H1 (cell line): ENCODE data around the gene LBHD1. TPM values are rescaled to one million over a fixed set of nuclear protein-coding genes. Genes with fewer than 3 reads are reported as not detected.

Experiments used
- CTCF ChIA-PET: fragments of 300-600 bp; sonication (Branson Sonifier 250); formaldehyde crosslinking; loops from one replicate; lab custom pipeline; 2021; ENCODE audit not compliant: partially characterized antibody; lab: Charles Lee
- POLR2A ChIA-PET: fragments of 300-600 bp; sonication (Branson Sonifier 250); formaldehyde crosslinking; loops from one replicate; lab custom pipeline; 2021; ENCODE audit warnings: inconsistent platforms; ENCODE audit not compliant: partially characterized antibody; lab: Charles Lee
- DNase-seq, 2 experiments: peaks; one replicate each; pipeline versions ENCODE4 v3.0.0 to v3.0.0-alpha.2; 2010 to 2022; ENCODE audit warnings: low spot score in 2 of 2, low read depth in 1 of 2, mixed read lengths in 1 of 2
- FAIRE-seq: peaks from 2 replicates; lab custom pipeline; 2011; peaks lifted over from hg19 to GRCh38; lab: Jason Lieb, UNC
- H2AFZ ChIP-seq: 2 replicates; pipeline ENCODE4 v1.8.1; 2012; ENCODE audit warnings: low read length, inconsistent platforms
- H2AK5ac ChIP-seq: 2 replicates; pipeline ENCODE4 v1.6.1; 2013; ENCODE audit warnings: low read depth, low read length
- H2BK120ac ChIP-seq: replicated peaks from 2 replicates; pipeline ENCODE3; 2013; ENCODE audit warnings: low read depth, low read length, inconsistent platforms
- H2BK12ac ChIP-seq: 2 replicates; pipeline ENCODE4 v1.6.1; 2013; ENCODE audit warnings: low read depth, low read length
- H2BK15ac ChIP-seq: 2 replicates; pipeline ENCODE4 v1.6.1; 2013; ENCODE audit warnings: low read length
- H2BK20ac ChIP-seq: 2 replicates; pipeline ENCODE4 v1.6.1; 2013; ENCODE audit warnings: low read length
- H2BK5ac ChIP-seq: 2 replicates; pipeline ENCODE4 v1.6.1; 2013; ENCODE audit warnings: low read depth, low read length
- H3K14ac ChIP-seq: 2 replicates; pipeline ENCODE4 v1.6.1; 2013; ENCODE audit warnings: inconsistent platforms; ENCODE audit not compliant: insufficient read length
- H3K18ac ChIP-seq: 2 replicates; pipeline ENCODE4 v1.6.1; 2013; ENCODE audit warnings: low read length; ENCODE audit errors: extremely low read depth
- H3K23ac ChIP-seq: 2 replicates; pipeline ENCODE4 v1.6.1; 2013; ENCODE audit warnings: inconsistent platforms; ENCODE audit not compliant: insufficient read length
- H3K23me2 ChIP-seq: 2 replicates; pipeline ENCODE4 v1.6.1; 2013; ENCODE audit warnings: low read depth, low read length
- H3K27ac ChIP-seq: 2 replicates; pipeline ENCODE4 v1.6.1; 2011; ENCODE audit warnings: low read depth, low read length, inconsistent platforms
- H3K27me3 ChIP-seq, 4 experiments: replicated peaks in 1 of 4; 1 replicate in 1 of 4; 2 replicates in 3 of 4; pipeline versions ENCODE4 v1.6.1 to v1.8.1; 2011 to 2013; ENCODE audit warnings: low read length in 3 of 4, mild to moderate bottlenecking in 3 of 4, inconsistent platforms in 2 of 4, mixed read lengths in 2 of 4, moderate library complexity in 1 of 4; ENCODE audit not compliant: control insufficient read depth in 3 of 4, insufficient read depth in 3 of 4; ENCODE audit errors: extremely low read depth in 1 of 4
- H3K36me3 ChIP-seq, 4 experiments: 2 replicates each; pipeline versions ENCODE4 v1.6.1 to v1.8.1; 2011 to 2013; ENCODE audit warnings: mild to moderate bottlenecking in 4 of 4, low read length in 3 of 4, moderate library complexity in 2 of 4, control low read depth in 1 of 4, inconsistent platforms in 1 of 4; ENCODE audit not compliant: insufficient read depth in 4 of 4, control insufficient read depth in 2 of 4
- H3K4ac ChIP-seq: replicated peaks from 2 replicates; pipeline ENCODE3; 2013; ENCODE audit warnings: low read length, low read depth, mixed read lengths, inconsistent platforms; ENCODE audit not compliant: insufficient read length
- H3K4me1 ChIP-seq, 4 experiments: replicated peaks in 1 of 4; 1 replicate in 1 of 4; 2 replicates in 3 of 4; pipeline versions ENCODE4 v1.6.1 to v1.8.1; 2011 to 2013; ENCODE audit warnings: low read length in 3 of 4, inconsistent platforms in 2 of 4, mixed read lengths in 1 of 4; ENCODE audit not compliant: insufficient read depth in 4 of 4, control insufficient read depth in 3 of 4
- H3K4me2 ChIP-seq, 2 experiments: 2 replicates each; pipeline versions ENCODE4 v1.6.1 to v1.8.1; 2011 to 2013; ENCODE audit warnings: low read depth in 2 of 2, low read length in 2 of 2, control low read depth in 1 of 2, inconsistent platforms in 1 of 2, mild to moderate bottlenecking in 1 of 2; ENCODE audit not compliant: insufficient read depth in 1 of 2
- H3K4me3 ChIP-seq, 4 experiments: fragments of 200-600, 300-600 bp in 1 of 4; sonication (generic), shearing (Covaris generic), sonication (Bioruptor Twin) in 1 of 4; 2 replicates each; pipeline versions ENCODE4 v1.5.1 to v1.8.1; 2011 to 2016; ENCODE audit warnings: low read length in 4 of 4, low read depth in 3 of 4, control low read depth in 2 of 4, inconsistent platforms in 2 of 4, mild to moderate bottlenecking in 2 of 4, mixed read lengths in 1 of 4, moderate library complexity in 1 of 4; ENCODE audit not compliant: insufficient read depth in 2 of 4; ENCODE audit errors: extremely low read depth in 1 of 4
- H3K56ac ChIP-seq: replicated peaks from 2 replicates; pipeline ENCODE3; 2013; ENCODE audit warnings: low read depth, mild to moderate bottlenecking, mixed read lengths, low read length, inconsistent platforms; ENCODE audit not compliant: insufficient read length
- H3K79me1 ChIP-seq: 2 replicates; pipeline ENCODE4 v1.6.1; 2013; ENCODE audit warnings: low read depth, low read length, control low read depth
- H3K79me2 ChIP-seq, 2 experiments: 2 replicates each; pipeline versions ENCODE4 v1.6.1 to v1.8.1; 2012 to 2013; ENCODE audit warnings: low read length in 2 of 2, mild to moderate bottlenecking in 2 of 2, inconsistent platforms in 1 of 2; ENCODE audit not compliant: insufficient read depth in 2 of 2, control insufficient read depth in 1 of 2
- H3K9ac ChIP-seq, 4 experiments: replicated peaks in 1 of 4; 1 replicate in 1 of 4; 2 replicates in 3 of 4; pipeline versions ENCODE4 v1.6.1 to v1.8.1; 2011 to 2013; ENCODE audit warnings: low read depth in 3 of 4, low read length in 3 of 4, control low read depth in 2 of 4, mild to moderate bottlenecking in 2 of 4, moderate library complexity in 2 of 4, inconsistent platforms in 1 of 4; ENCODE audit errors: extremely low read depth in 1 of 4
- H3K9me3 ChIP-seq, 2 experiments: 2 replicates each; pipeline versions ENCODE4 v1.6.1 to v1.8.1; 2012 to 2013; ENCODE audit warnings: mild to moderate bottlenecking in 2 of 2, moderate library complexity in 2 of 2, control low read depth in 1 of 2, inconsistent platforms in 1 of 2, low read depth in 1 of 2, low read length in 1 of 2, mixed read lengths in 1 of 2; ENCODE audit not compliant: insufficient read depth in 2 of 2
- H4K20me1 ChIP-seq, 2 experiments: replicated peaks in 1 of 2; 2 replicates each; pipeline versions ENCODE3 to v1.8.1; 2011 to 2013; ENCODE audit warnings: inconsistent platforms in 2 of 2, low read length in 2 of 2, mild to moderate bottlenecking in 1 of 2; ENCODE audit not compliant: insufficient read depth in 2 of 2, control insufficient read depth in 1 of 2
- H4K5ac ChIP-seq: 2 replicates; pipeline ENCODE4 v1.6.1; 2013; ENCODE audit warnings: low read length, low read depth, mixed read lengths, inconsistent platforms; ENCODE audit not compliant: insufficient read length
- H4K8ac ChIP-seq: 2 replicates; pipeline ENCODE4 v1.8.0; 2013; ENCODE audit warnings: mild to moderate bottlenecking, moderate library complexity, low read length, inconsistent platforms; ENCODE audit not compliant: insufficient read depth; ENCODE audit errors: extremely low read depth
- H4K91ac ChIP-seq: replicated peaks from 2 replicates; pipeline ENCODE3; 2013; ENCODE audit warnings: low read length, mixed read lengths, inconsistent platforms; ENCODE audit not compliant: insufficient read length
- ATF2 ChIP-seq: IDR thresholded peaks from 2 replicates; pipeline ENCODE4 v1.6.1; 2012; ENCODE audit warnings: low read length, inconsistent platforms
- CBX8 ChIP-seq: fragments of 300-800, 300-1000 bp; sonication (generic); IDR thresholded peaks from 2 replicates; pipeline ENCODE4 v1.7.1; 2016; ENCODE audit warnings: low read depth, low read length, borderline replicate concordance
- CEBPB ChIP-seq: IDR thresholded peaks from 2 replicates; pipeline ENCODE4 v1.6.1; 2012; ENCODE audit warnings: low read depth, low read length
- CHD2 ChIP-seq: IDR thresholded peaks from 2 replicates; pipeline ENCODE4 v1.6.1; 2012; ENCODE audit warnings: low read length, improper control_type of control experiment
- CTBP2 ChIP-seq: IDR thresholded peaks from 2 replicates; pipeline ENCODE4 v1.7.0; 2011; ENCODE audit warnings: borderline replicate concordance, mild to moderate bottlenecking, moderate library complexity, mixed read lengths, low read length; ENCODE audit not compliant: insufficient read depth, insufficient read length
- KDM4A ChIP-seq: IDR thresholded peaks from one replicate; pipeline ENCODE4 v1.7.1; 2012; ENCODE audit warnings: low read depth, mild to moderate bottlenecking, moderate library complexity, low read length, inconsistent platforms; ENCODE audit not compliant: severe bottlenecking
- SIN3A ChIP-seq, 2 experiments: IDR thresholded peaks in 1 of 2; conservative IDR thresholded peaks in 1 of 2; 2 replicates each; pipeline ENCODE4 v1.6.1; 2011 to 2012; ENCODE audit warnings: low read length in 2 of 2, improper control_type of control experiment in 1 of 2, low read depth in 1 of 2, mild to moderate bottlenecking in 1 of 2
- SP2 ChIP-seq: IDR thresholded peaks from 2 replicates; pipeline ENCODE4 v1.6.1; 2012; ENCODE audit warnings: mild to moderate bottlenecking, low read length, inconsistent platforms
- TAF7 ChIP-seq: optimal IDR thresholded peaks from 2 replicates; pipeline ENCODE3; 2011; ENCODE audit warnings: low read depth, mild to moderate bottlenecking, inconsistent platforms, low read length, moderate library complexity, borderline replicate concordance
- YY1 ChIP-seq: IDR thresholded peaks from 2 replicates; pipeline ENCODE4 v1.6.1; 2011; ENCODE audit warnings: low read depth, mild to moderate bottlenecking, low read length
- WGBS, 2 experiments: shearing (Covaris generic) in 1 of 2; methylation state at CpG; one replicate each; pipeline versions ENCODE4 v1.1.6 to v1.1.7; 2013 to 2015; ENCODE audit warnings: low lambda C conversion rate in 2 of 2, mixed read lengths in 2 of 2, inconsistent platforms in 1 of 2, low coverage in 1 of 2, missing lambda C conversion rate in 1 of 2; ENCODE audit not compliant: insufficient replicate concordance in 2 of 2, insufficient coverage in 1 of 2, insufficient read length in 1 of 2; ENCODE audit errors: extremely low coverage in 1 of 2, missing lambda C conversion rate in 1 of 2; 5-methylcytosine and 5-hydroxymethylcytosine counted together
- polyA plus RNA-seq, 7 experiments: library from polyadenylated mRNA; depleted of rRNA in 3 of 7; stranded (reverse) in 5 of 7; unstranded in 2 of 7; fragments of >200 nt in 5 of 7; fragments of 200-250 nt in 2 of 7; gene quantifications; 1 replicate in 5 of 7; 2 replicates in 1 of 7; 4 replicates in 1 of 7; pipeline versions ENCODE4 v1.2.1 to v1.2.3, GENCODE V29; 2011 to 2013; ENCODE audit warnings: missing spikeins in 2 of 7, mixed read lengths in 2 of 7
- total RNA-seq: library from RNA; stranded (reverse); fragmentation: NEBNext Ultra II Directional; extraction: Animal tissue kit (Norgen Biotek cat#: 25700); gene quantifications from 2 replicates; pipeline ENCODE4 v1.2.1, GENCODE V29; 2021

Gene LBHD1
- total and polyA plus RNA-seq, 2 of the 8 experiments (the other 6 are each of a cell fraction or from before 2014, with no cell fraction given) = 2.3 to 5.2 TPM

DNA sequence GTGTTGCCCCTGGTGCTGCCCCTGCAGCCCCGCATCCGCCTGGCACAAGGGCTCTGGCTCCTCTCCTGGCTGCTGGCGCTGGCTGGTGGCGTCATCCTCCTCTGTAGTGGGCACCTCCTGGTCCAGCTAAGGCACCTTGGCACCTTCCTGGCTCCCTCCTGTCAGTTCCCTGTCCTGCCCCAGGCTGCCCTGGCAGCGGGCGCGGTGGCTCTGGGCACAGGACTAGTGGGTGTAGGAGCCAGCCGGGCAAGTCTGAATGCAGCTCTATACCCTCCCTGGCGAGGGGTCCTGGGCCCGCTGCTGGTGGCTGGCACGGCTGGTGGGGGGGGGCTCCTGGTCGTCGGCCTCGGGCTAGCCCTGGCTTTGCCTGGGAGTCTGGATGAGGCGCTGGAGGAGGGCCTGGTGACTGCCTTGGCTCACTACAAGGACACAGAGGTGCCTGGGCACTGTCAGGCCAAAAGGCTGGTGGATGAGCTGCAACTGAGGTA is 58.7 kb downstream of the LBHD1 start:
- no peaks in the 10 kb centered on the region for H4K20me1 ChIP-seq
- H4K91ac ChIP-seq = peak overlapping the region; percentile 34
- H2AK5ac ChIP-seq = no peak overlapping the region
- no peak for FAIRE-seq
- H3K9me3 ChIP-seq = no peaks in the 10 kb centered on the region
- H3K14ac ChIP-seq = no peak overlapping the region
- no peak overlapping the region for H2BK20ac ChIP-seq
- H3K18ac ChIP-seq = no peak overlapping the region
- H3K4me1 ChIP-seq = peaks cover 0 to 19% (median 12%) of the 10 kb centered on the region in 4 experiments; a peak in 6 of 7 replicates
- H3K79me1 ChIP-seq = no peaks in the 10 kb centered on the region
- H2AFZ ChIP-seq = no peak overlapping the region
- ChIA-PET POLR2A (interaction anchor here (0.9 to 15.8 kb wide), 9 partner anchors 9 to 93 kb away, joined by 3 to 235 read pairs (median 5); partner anchors contain the start of genes B3GAT3, BSCL2, C11orf98 and CSKMT), CTCF (interaction anchor here (0.8 to 1.8 kb wide), 6 partner anchors 8 to 187 kb away, joined by 3 to 10 read pairs (median 4); partner anchors contain the start of genes B3GAT3 and MTA2)
- peak overlapping the region in 3 of 4 experiments; percentile 2 to 73 (median 25); a peak in 4 of 8 replicates for H3K4me3 ChIP-seq
- H3K36me3 ChIP-seq = no peaks in the 10 kb centered on the region; a peak in 1 of 8 replicates
- H2BK5ac ChIP-seq = peak overlapping the region; percentile 52; the same call in 1 of the 2 replicates
- H2BK12ac ChIP-seq = 0 out of 2 replicates have a peak overlapping the region, but pooled peaks have one; percentile 39
- H2BK15ac ChIP-seq = 0 out of 2 replicates have a peak overlapping the region, but pooled peaks have one; percentile 88
- peaks cover 0 to 3% (median 2%) of the 10 kb centered on the region in 4 experiments; a peak in 1 of 7 replicates for H3K27me3 ChIP-seq
- H3K27ac ChIP-seq = no peak overlapping the region
- H3K23ac ChIP-seq = no peak overlapping the region
- TF ChIP-seq CTBP2 (no peak), CBX8 (no peak), SP2 (no peak), TAF7 (no peak), CHD2 (no peak), YY1 (no peak), SIN3A (conservative IDR thresholded peaks at IDR 0.05 in 1 of 2, IDR thresholded peaks at IDR 0.05 in 1 of 2; ENCODE audit: low read depth in 1 of 2, low read length in 2 of 2) (no peak), CEBPB (no peak), ATF2 (no peak), KDM4A (no peak)
- H3K23me2 ChIP-seq = peaks cover 9% of the 10 kb centered on the region; the same call in 1 of the 2 replicates
- no peak overlapping the region for H3K56ac ChIP-seq
- H4K8ac ChIP-seq = peak overlapping the region; percentile 4; the same call in 1 of the 2 replicates
- peak overlapping the region in 1 of 2 experiments; percentile 64; a peak in 2 of 4 replicates for H3K4me2 ChIP-seq
- no peaks in the 10 kb centered on the region for H3K79me2 ChIP-seq
- H3K9ac ChIP-seq = no peak overlapping the region
- DNase-seq = no peak
- H4K5ac ChIP-seq = no peak overlapping the region
- H2BK120ac ChIP-seq = no peak overlapping the region
- H3K4ac ChIP-seq = no peak overlapping the region
- 84% methylated on average over 12 of the region's 15 CpGs; no CpG with 5 or more reads in 1 of the 2 experiments for WGBS, 2 experiments
